IPS-NIHi7 (cell line): ENCODE measurements around the gene RELCH.

Experiments
- DNase-seq: peaks from one replicate; pipeline ENCODE4 v3.0.0; 2012; ENCODE audit warnings: mixed read lengths; ENCODE audit errors: extremely low spot score

The RELCH gene

DNA sequence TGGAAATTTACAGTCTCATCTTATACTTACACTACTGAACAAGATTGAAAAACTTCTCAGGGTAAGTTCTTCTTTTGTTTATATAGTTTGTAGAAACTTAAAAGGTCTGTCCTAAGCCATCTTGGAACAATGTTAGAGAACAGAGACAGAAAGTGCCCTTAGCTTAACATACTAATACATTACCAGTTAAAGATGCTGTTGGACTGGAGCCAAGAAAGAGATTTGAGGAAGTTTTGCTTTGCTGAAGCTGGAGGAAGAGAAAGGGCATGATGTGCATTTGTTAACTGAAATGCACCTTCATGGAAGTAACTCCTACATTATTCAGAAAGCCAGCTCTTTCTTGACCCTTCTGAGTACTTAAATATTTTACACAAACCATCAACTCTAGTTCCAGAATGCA lies 71.6 kb downstream of the RELCH start:
- no peak for DNase-seq

DNA sequence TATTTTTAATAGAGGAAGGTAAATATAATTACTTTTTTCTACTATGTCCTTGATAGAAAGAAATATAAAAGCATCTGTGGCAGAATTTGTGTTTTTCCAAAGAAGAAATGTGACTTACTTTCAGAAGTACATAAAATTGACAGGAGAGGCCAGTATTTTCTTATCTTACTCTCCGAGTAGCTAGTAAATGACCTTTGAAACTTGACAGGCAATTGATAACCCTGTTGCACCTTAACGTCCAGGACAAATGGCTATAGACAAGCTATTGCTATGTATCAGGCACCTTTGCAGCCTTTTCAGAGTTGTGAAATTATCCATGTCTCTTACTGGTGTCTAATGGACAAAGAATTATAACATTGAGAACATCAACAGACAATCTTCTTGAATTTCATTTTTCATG lies 75.0 kb downstream of the RELCH start:
- DNase-seq = no peak

DNA sequence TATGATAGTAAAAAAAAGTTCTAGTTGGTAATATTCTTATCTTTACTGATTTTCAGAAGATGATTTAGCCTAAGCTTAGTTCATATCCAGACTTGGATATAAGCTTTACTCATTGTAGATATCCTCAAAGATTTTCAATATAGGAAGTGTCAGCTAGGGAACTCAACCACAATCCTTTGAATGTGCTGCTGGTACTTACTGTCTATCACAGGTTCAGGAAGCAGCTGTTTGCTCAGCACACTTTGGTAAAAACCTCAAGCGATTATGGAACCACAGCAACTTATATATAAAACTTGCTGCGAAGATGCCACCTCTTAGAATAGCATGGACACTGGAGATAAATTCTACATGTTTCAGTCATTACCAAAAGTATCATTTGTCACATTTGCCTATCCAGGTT lies 77.9 kb downstream of the RELCH start:
- no peak for DNase-seq

DNA sequence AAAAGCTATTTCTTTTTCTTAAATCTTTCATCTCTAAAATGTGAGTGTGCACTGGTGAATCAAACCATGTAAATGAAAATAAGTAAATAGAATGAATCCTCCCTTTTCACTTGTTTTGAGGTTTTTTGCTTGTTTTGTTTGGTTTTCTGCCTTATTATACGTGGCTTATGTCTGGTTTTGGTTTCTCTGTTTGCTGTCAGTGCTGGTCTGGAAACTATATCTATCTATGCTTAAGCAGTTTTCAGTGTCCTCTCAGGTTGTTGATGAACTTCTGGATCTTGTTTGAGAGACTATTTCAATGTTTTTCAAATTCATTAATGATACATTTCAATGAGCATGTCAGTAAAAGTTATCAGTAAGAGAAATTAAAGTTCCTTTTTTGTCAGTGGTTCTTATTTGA lies 90.0 kb downstream of the RELCH start:
- no peak for DNase-seq

DNA sequence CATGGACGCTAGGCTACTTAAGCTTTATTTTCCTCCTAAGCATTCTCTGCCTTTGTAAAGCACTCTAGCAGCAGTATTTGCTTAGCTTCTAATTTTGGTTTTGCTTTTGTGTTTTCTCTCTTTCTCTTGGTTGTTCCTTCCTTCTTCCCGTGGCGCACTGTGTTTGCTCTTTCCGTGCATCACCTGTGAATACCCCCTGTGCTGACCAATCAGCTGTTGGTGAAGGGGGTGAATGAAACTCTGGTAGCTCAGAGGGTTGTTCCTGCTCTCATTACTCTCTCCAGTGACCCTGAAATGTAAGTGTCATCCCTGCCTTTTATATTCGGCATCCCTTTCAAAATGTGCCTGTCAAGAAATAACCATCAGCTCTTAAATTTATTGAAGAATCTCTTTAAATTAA lies 92.5 kb downstream of the RELCH start:
- no peak for DNase-seq

DNA sequence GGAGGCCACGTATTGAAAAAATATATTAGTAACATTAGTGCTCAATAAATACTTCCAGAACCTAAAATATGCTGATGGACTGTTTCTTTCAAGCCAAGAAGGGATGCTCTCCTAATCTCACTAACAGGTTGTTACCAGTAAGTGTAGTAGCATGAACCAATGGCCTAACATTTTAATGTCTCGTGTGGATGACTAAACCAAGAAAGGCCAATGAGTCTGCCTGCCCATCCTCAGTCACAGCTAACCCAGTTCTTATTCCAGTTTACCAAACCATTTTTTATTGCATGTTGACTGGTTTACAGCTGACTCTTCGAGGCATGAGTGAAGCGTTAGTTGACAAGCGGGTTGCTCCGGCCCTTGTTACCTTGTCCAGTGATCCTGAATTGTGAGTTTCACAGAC lies 93.0 kb downstream of the RELCH start:
- no peak for DNase-seq

DNA sequence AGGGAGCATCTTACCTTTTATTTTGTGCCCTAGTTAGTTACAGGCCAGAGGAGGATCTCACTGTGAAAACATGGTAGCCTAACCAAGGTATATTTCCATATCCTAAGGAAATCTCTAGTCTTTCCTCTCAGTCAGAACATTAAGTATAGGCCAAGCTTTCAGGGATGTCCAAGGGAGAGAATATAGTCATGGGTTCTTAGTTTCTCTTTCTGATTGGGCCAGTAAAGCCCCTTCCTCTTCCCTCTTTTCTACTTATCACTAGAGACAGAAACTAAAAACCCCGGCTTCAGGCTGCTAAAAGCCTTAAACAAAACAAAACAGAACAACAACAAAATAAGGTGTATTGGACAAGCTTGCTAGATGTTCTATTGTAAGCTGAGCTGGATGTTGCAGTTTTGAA lies 93.7 kb downstream of the RELCH start:
- no peak for DNase-seq

DNA sequence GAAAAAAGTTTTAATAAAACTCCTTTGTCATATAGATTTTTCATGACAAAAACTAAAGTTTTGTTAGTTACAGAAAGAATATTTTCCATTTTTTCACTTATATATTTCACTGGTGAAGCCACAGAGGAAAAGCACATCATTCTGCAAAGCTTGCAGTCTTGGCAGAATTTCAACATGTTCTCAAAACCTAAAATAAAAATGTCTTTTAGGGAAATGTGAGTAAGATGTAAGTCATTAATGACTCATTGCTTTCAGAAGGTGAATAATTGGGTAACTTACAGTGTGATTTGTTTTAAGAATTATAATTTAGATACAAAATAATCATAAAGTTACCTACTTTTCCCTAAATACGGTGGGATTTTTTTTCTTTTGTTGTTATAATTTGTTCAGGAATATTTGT lies 94.6 kb downstream of the RELCH start:
- DNase-seq = no peak

DNA sequence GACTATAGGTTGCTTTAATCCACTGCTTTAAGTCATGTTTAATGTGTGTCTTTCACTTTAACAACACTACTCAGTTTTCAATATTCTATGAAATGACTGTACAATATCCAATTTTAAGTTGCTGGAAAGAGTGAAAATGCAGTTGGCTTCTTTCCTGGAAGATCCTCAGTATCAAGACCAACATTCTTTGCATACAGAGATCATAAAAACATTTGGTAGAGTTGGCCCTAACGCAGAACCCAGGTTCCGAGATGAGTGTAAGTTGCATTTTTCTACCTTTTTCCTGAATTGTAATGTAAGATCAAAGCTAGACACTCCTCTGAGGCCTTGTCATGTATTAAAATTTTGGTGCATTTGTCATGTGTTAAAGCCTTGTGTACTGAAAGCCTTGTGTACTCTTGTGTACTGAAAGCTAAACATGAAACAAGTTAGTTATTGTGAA lies 95.2 kb downstream of the RELCH start:
- DNase-seq = no peak

DNA sequence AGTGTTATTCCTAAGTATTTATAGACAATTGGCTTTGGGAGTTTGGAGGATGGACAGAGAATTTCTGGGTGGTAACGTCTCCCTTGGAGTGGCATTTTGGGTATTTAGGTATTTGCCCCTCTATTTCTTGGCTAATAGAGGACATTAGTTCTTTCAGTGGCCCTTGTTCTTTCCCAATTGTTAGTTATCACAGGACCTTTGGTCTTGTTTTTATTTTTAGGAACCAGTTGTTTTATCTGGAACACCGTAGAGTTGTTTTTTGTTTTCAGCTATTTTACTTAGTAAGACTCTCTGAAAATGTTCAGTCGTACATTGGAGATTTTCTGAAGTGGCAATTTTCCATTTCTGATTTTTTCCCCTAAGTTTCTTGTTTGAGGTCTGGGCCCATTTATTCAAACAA lies 97.6 kb downstream of the RELCH start:
- no peak for DNase-seq

DNA sequence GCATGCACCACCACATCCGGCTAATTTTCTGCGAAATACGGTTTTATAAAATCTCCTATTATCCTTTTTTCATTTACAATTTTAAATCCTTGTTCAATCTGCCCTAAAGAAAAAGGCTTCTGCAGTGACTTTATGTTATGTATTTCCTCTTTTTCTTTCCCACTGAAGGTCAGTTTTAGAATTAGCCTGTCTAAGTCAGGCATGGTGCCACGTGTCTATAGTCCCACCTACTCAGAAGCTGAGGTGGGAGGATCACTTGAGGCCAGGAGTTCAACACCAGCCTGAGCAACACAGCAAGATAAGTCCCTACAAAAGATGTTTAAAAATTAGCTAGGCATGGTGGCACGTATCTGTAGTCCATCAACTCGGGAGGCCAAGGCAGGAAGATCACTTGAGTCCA lies 98.2 kb downstream of the RELCH start:
- DNase-seq = no peak

DNA sequence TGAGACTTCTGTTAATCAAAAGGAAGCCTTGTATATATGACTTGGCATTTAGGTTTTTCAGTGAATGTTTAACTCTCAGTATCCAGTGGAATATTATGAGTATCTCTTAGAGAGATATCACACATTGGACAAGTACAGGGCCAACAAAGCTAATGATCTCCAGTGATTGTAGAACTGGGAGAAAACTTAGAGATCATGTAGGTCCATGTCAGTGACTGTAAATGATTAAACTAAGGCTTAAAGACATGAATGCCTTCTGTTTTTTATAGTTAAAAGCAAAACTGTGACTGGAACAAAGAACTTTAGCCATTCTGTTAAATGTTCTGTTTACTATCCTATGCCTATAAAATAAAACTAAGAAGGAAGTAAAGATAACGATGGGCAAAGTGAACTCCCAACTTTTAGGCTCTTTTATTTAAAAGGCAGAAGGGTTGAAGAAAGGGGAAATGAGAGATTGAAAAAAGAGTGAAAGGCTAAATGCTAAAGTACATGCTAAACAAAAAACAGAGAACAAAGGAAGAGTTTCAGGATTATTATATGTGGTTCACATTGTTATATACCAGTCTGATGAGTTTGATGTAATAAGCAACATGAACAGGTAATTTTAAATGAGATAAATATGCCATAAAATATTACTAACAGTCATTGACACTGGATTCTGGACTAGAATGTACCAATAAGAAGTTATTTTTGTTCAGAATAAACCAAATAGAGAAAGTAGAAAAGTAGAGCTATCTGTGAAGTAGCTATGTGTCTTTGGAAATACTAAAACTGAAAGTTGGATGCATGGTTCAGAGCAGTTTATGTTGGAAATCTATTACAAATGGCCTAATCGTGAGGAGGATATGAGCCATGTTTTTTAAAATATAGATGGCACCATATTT lies 101.0 kb downstream of the RELCH start:
- no peak for DNase-seq

DNA sequence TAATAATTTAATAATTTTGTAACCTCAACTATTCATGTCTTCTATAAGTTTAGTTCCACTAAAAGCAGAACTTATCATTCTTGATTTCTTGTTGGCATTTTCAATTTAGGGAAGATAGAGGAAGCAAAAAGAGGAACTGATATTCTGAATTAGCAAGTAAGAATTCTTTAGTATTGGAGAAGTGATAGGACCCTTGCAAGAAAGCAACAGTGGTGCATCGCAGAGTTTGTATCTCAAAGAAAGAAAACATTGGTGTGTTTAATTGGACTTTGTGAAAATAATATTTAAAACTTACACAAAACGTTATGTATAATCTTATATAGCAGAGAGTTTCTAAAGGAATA lies 101.6 kb downstream of the RELCH start:
- DNase-seq = no peak

DNA sequence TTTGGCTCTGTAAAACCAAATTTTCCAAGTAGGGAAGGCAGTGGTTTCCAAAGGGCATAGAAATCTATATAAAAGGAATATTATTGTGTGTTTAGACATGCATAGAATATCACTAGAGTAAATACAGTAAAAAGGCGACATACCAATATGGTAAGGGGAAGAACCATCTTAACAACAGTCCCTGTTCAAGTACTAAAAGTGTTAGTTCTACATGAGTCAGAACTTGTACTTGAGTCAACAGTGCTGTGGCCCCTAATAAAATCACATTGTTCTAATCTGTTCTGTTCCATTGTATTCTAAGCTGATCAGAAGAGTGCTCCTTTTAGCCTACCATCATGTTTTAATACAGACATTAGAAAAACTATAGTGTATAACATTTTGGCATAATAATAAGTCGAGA lies 102.0 kb downstream of the RELCH start:
- DNase-seq = no peak

DNA sequence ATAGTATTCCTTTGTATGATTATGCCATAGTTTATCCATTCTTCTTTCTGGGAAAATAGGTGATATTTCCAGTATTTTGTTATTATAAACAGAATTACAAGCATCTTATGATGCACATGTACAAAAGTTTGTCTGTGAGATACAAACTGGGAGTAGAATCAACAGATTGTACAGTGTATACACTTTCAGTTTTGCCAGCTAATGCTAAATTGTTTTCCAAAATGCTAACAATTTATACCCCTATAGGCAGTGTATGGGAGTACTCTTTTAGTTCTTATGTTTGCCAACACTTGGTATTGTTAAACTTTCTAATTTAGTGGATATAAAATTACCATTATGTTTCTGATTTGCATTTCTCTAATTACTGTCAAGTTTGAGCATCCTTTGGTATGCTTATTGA lies 107.0 kb downstream of the RELCH start:
- DNase-seq = no peak

DNA sequence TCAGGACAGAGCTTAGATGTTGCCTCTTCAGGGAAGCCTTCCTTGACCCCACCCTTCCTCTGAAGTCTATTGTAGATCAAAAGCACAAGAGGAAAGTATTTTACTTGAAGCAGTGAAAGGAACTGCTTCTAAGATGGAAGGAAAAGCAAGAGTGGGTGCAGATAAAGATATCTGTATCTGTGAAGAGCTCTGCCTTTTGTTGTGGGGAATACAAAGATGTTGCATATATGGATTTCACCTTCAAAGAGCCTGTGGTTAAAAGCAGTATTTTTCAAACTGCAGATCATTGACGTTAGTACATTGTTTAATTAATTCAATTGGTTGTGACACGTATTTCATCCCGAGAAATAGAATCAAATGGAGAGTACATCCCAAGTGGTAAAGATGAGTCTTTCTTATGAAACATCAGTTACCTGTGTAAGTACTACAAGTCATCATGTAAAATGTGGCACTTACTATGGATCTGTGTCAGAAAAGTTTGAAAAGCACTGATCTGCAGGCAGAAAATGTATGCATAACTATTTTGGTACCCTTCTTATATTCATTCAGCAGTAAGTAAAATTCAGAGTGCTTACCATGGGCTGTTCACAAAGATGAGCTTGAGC lies 113.4 kb downstream of the RELCH start:
- no peak for DNase-seq

DNA sequence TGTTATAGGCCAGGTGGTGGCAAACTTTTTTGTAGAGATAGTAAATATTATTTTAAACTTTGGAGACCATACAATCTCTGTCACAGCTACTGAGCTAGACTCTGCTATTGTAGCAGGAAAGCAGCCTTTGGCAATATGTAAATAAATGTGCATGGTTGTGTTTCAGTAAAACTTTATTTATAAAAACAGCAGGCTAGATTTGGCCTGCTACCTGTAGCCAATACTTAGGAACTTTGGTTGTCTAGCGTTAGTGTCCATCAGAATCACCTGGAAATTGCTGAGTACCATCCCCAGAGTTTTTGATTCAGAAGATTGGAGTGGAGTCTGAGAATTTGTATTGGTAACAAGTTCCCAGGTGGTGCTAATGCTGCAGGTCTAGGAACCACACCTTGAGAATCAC lies 114.3 kb downstream of the RELCH start:
- no peak for DNase-seq

DNA sequence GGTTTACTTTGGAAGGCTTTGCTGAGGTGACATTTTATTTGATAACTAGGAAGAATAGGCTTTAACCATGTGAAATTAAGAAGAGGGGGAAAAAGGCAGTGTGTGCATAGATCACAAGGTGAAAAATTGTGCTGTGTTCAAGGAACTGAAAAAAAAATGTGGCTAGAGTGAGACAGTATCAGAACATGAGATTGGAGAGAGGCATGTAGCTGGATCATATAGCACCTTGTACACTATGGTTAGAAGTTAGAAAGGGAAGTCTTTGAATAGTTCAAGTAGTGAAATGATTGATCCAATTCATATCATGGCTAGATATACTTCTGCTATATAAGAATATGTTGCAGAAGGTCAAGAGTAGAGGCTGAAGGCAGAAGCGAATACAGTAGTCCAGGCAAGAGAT lies 125.8 kb downstream of the RELCH start:
- no peak for DNase-seq

DNA sequence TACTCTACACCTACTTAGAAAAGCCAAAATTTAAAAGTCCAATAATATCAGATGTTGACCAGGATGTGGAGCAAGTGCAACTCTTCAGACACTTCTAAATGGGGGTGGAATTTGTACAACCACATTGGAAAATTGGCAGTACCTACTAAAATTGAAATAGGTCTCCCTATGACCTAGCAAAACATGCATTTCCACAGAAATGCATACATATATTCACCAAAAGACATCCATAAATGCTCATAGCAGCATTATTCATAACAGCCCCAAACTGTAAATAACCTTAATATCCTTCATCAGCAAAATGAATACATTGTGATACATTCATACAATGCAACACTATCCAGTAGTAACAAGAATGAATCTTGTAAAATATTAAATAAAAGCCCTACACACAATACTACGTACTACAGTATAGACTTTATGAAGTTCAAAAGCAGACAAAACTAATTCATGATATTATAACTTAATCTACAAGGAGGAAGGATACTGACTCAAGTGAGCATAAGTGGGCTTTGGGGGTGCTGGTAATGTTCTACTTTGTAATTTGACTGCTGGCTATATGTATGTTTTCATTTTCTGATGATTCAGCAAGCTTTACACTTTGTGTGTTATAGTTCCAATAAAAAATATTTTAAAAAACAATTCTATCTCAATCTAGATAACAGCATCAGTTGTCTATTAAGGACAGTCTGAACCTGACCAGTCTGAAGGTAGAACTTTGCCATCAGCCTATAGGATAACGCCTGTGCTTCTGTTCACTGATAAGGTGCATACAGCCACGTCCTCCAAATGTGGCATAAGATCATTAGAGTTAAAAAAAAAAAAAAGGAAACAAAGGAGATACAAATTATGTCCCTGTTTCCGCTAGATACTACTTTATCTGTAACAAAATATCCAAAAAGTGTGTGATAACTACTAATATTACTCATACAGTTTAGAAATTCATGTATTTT lies 131.4 kb downstream of the RELCH start:
- DNase-seq = no peak

DNA sequence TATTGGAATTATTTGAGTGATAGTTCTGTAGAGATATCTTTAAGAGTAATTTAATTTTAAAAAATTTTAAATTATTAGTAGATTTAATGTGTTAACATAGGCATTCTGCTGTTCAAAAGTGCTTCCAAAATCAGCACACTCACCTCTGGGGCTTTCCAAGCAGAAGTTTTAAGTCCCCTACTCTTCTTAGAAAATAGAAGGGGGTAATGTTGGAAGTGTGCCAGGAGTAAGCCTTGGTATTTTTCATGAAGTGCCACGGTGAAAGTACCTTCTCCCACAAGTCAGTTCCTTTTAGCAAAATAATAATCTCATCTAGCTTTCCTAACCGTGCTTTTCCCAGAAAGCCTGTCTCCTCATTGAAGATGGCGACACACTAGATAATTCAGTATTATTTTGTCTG lies 134.1 kb downstream of the RELCH start:
- no peak for DNase-seq

DNA sequence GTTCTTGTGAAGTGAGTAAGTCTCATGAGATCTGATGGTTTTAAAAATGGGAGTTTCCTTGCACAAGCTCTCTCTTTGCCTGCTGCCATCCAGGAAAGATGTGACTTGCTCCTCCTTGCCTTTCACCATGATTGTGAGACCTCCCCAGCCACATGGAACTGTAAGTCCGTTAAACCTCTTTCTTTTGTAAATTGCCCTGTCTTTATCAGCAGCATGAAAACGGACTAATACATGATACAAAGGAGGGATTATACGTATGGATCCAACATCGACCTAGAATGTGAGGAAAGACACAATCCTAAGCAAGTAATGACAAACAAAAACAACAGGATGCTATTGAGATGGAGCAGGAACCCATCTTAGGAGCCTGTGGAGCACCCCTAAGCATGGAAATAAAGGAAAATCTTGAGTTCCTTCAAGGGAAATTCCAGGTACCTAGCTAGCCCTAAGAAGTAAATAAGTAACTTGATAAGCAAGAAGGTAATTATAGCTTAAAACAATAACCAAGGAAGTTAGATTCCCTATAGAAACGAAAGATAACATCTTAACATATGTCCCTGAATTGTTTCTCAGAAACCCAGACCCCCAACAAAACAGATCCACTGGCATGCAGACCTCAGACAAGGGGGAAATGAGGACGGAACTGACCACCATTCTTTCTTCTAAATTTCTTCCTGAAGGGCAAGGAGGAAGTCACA lies 136.6 kb downstream of the RELCH start:
- no peak for DNase-seq
